Peyer's patch (tissue), 4 donors: Measurements from ENCODE around the gene C3orf33.

Experiments used
- CTCF ChIP-seq, 6 experiments: fragments of 450-650 bp in 4 of 6; fragments of 200-600 bp in 2 of 6; sonication (generic) in 1 of 6; IDR thresholded peaks; one replicate each; pipeline ENCODE4 v1.5.1; 2017 to 2019; ENCODE audit warnings: antibody characterized with exemption in 6 of 6, mild to moderate bottlenecking in 3 of 6, moderate library complexity in 1 of 6
- POLR2A ChIP-seq, 2 donors: fragments of 450-650 bp; IDR thresholded peaks; one replicate each; pipeline ENCODE4 v1.5.1; 2017; ENCODE audit warnings: antibody characterized with exemption in 2 of 2, mild to moderate bottlenecking in 2 of 2, moderate library complexity in 2 of 2

- TF ChIP-seq CTCF (IDR thresholded peaks at IDR 0.05) (no peak), POLR2A (IDR thresholded peaks at IDR 0.05) (no peak)
These were observed 45.4 kb downstream of the C3orf33 start for GRCh38 chr3:155760653-155761052.
